H4 (cell line): ENCODE results near the gene WBP1L. TPM values are rescaled to one million over a fixed set of nuclear protein-coding genes. Genes with fewer than 3 reads are reported as not detected.

Experiments used
- DNase-seq: peaks from one replicate; pipeline ENCODE4 v3.0.0-alpha.2; 2015; ENCODE audit warnings: low spot score
- total RNA-seq: library from RNA; depleted of rRNA; stranded (reverse); fragments of >200 nt; shearing (Covaris generic); gene quantifications from 2 replicates; pipeline ENCODE4 v1.2.3, GENCODE V29; 2014

Gene WBP1L
- total RNA-seq, 1 experiment from 2014 or later = 15.7 TPM

DNA sequence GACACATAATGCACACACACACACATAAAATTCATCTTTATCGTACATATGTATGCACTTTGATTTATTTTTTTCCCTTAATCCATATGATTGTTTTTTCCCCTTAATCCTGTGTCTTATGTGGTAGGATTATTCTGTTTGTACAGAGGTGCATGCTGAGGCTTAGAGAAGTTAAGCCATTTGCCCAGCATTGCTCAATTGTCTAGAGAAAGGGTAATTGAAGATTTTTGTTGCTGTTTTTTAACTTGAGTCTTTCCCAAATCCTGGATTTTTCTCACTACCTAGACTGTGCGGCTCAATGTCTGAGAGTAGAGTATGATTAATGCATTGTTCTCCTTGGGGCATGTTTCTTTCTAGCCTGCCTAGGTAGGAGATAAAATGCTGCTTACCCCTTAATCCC lies 35.0 kb downstream of the WBP1L start:
- DNase-seq = no peak

DNA sequence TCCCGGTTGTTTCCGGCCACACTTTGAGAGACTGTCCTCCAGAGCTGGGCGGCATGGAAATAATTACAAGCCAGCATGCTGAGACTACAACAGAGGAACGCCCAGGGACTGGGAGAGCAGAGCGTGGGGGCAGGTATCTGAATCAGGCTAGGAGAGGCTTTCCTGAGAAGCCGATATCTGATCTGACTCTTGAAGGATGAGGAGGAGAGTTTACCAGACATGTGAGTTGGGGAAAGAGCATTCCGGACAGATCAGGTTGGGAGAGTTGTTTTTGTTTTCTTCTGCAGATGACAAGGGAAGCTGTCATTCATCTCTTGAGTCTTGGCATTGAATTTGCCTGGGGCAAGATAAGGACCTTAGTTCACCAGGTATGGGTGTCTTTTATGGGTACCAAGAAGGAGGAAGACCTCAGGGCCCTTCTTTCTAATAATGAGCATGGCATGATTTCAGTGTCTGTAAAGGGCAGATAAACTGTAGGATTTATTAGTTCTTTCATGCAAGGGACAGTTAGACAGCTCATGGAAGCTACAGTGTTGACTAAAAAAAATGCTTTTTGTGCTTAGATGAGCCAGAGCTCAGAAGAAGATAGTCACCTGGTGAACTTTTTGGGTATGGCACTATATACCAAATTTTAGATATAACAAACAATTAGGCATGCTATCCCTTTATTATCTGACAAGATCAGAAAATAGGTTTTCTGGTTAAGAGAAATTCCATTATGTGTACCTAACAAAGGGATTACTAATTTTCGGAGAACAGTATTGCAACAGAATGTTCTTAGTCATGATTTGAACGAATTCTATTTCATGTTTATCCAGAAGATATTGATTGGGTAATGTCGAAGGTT lies 36.2 kb downstream of the WBP1L start:
- no peak for DNase-seq

DNA sequence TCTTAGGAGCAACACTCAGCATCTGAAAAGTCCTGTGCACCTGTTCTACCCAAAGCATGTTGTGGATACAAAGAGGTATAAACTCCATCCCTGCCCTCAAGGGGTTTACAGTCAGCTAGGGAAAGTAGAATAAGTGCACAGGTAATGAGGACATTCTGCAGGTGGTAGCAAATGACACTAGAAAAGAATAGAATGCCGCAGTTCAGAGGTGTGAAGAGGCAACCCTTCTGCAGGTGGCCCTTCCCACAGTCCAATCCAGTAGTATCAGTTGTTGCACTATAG lies 36.7 kb downstream of the WBP1L start:
- no peak for DNase-seq

DNA sequence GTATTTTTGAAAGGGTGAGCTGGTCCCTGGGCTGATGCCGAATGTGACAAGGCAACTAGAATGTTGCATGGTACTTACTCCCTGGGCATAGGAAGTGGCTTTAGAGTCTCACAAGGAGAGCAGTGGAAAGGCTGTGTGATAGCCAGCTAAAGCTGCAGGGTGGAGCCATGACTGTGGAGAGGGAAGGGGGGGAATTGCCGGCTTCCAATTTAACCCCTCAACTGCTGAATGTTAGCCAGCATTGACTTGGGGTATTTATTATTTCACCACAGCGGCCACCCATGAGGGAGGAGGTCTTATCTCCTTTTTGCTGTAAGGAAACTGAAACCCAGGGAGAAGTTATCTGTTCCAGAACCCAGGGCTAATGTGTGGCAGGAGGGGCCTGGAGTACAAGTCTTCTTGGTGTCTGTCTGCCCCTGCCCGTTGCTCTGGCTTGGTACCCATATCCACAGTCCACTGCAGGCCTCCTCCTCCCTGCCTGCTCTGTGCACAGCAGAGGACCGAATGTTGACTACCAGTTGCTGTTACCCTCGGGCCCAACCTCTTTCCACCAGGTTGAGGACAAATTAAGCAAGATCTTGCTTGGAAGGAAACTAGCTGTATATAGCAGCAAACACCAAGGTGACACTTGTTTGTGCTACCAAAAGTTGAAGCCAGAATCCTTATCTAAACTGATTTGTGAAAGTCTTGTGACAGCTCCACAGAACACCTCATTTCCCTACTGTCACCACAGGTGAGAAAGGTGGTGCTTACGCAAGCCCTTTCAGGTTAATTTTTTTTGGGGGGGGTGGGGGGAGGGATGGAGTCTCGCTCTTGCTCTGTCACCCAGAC lies 37.6 kb downstream of the WBP1L start:
- DNase-seq = no peak

- DNase-seq = no peak
Measured at GRCh38 chr10:102781921-102782557, 38.3 kb downstream of the WBP1L start.

DNA sequence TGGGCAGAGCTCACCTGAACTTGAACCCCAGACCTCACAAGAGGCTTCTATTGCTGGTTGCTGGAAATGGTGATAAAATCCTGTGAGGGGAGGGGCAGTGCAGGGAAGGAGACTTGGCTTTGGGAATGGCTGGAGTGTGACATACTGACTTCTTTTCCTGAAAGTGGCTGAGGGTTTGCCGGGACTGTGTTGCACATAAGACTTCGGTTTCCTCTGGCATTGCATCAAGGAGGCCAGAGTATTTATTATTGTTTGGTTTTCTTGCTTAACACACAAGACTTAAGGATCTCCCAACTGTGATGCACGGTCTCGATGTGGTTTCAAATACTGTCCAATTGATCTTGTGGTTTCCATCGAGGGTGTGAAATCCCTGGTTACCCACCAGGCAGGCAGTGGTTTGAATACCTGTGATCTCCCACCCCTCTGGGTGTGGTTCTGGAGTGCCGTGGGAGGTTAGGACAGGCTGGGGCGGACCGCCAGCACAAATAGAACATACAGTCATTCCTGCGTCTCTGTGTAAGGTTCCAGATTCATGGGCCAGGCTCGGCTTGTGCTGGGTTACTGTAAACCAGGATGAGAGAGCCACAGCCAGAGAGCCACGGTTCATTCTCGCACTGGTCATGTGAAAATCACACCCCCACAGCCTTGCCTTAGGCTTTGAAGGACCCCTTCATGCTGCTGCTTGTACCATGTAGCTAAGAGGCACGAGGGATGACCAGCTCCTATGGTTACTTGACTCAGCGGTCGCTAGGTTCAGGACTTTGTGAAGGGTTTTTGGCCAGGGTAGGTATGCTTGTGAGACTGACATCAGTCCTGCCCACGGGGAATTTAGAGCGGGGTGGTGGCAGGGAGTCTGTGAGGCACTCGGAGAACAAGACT lies 39.2 kb downstream of the WBP1L start:
- peak; percentile 87 for DNase-seq

GRCh38 chr10:102783568-102783967 lies 39.8 kb downstream of the WBP1L start:
- DNase-seq = no peak

DNA sequence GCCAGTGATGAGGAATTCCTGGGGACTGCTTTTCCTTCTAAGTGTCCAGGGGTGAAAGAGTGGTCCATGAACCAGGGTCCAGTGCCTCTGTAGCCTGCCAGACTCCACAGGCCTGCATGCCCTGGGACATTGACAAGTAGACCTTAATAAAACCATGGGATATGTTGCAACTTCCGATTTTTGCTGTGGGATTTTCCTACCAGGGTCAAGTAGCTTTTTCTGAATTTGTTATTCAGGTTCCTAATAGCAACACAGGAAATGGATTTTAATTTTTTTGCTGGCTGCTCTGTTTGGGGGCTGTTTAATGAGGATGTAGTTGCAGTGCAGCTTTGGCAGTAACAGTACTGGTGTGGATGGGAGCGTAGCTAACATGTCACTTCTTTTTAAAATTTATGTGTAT lies 42.1 kb downstream of the WBP1L start:
- no peak for DNase-seq

DNA sequence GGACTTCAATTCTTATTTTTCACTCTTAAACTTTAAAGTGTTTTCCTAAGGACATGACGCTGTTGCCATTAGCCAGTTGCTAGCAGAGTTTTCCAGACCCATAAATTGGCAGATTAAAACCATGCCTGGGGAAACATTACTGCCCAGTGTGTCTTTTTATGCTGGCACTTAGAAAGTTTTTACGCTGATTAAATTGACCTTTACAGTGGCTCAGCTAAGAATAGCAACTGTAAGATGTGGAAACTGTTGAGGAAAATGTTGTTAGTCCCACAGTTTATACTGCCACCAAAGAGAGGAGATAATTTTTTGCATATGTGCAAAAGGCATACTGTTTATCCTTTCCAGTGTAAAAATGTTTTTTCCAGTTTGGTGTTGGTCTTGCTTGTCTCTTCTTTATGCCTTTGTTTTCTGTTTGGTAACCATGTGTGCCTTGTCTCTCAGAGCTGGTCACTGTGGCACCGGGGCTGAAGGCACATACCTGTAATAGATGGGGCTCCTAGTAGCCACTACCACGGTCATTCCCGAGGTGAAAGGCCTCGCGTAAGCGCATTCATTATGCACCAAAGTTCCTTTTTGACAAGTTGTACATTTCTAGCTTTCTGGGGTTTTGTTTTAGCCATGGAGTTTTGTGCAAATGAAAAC lies 48.1 kb downstream of the WBP1L start:
- no peak for DNase-seq

DNA sequence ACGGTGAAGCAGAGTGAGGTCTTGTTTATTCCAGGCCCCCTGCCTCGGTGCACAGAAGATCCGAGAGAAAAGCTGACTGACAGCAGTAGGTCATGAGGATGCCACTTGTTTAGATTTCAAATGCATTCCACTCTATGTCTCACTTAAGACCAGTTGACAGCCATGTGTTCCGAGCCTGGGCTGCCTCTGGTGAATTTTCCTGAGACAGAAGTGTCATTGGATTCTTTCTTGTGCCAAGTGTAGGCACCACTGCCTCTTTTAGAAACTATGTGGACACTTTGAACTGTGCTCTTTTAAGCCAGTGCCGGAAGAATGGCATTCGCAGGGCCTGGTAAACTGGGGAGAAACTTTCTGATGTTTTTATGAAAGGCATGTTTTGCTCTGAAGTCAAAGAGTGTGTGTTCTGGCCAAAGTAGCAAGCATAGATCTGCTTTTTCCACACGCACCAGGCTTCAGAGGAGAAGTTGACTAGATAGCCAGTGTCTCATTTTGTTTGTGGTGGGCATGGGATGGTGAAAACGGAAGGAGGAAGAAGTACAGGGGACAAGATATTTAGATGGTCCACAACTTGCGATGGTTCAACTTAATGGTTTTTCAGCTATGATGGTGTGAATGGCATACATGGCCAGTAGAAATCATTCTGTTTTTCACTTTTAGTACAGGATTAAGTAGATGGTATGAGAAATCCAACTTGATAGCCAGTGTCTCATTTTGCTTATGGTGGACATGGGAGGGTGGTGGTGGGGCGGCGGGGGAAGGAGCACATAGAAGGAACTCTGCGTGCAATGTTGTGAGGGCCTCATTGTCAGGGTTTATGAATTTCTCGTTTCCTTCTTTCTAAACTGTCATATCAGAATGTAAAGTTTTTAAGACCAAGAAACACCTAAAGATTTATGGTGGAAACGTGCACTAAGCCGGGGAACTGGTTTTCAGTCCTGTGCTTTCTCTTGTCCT lies 52.0 kb downstream of the WBP1L start:
- no peak for DNase-seq

DNA sequence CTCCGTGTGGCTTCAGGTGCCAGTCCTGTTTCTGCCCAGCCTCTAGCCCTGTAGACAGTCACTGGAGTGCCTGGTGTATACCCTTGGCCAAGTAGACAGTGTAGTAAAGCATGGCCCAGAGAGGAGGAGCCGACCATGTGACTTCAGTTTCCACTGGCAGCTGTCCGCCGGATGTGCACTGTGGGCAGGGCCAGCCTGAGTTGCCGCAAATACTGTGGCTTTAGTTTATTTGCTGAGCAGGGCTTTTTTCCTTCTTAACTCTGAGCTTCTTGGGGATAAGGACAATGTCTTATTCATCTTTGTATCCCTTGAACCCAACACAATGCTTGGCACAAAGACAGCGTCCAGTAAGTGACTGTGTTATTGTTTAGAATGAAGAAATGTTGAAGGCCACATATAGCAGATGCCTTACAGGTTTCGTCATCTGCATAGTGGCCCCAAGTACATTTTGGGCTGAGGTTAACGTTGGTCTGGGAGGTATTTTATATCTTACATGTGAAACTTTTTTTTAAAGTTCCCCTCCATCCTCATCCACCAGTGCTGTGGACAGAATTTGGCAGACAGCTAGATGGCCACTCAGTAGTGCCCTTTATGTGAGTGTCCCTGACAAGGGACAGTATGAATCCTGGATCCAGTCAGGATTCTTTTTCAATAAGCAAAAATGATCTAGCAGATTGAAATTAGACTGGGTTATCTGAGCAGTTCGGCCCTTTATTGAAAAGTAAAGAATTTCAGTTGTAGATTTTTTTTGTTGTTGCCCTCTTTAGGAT lies 52.8 kb downstream of the WBP1L start:
- no peak for DNase-seq

DNA sequence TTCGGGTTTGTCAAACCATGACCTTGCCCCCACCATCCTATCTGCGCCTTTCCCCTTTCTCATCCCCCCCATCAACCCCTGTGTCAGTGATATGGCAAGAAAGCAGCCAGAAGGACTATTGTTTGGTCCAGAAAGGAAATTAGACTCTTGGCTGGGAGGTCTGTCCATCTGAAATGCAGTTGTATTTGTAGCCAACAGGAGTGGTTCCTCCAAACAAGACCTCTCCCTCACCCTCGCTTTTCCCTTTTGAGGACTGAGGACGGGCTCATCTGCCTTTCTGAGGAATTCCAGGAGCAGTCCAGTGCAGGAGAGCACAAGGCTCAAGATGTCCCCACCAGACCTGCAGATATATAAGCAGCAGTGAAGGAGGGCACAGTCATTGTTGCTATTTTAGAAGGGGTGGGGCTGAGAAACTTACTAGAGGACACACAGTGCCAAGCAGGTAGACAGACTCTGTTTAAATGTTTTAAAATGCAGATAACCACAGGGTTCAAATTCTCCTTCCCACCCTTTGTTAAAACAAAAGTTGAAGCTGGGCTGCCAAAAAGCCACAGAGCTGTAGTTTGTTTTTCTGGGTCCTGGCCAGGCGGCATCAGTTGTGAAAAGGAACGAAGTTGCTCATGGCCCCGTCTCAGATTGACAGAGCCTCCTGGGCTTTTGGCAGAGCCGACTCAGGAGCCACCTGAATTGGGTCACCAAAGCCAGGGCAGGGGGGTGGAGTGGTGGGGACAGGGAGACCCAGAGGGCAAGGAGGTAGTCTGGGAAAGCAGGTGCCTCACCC lies 56.1 kb downstream of the WBP1L start:
- DNase-seq = no peak

DNA sequence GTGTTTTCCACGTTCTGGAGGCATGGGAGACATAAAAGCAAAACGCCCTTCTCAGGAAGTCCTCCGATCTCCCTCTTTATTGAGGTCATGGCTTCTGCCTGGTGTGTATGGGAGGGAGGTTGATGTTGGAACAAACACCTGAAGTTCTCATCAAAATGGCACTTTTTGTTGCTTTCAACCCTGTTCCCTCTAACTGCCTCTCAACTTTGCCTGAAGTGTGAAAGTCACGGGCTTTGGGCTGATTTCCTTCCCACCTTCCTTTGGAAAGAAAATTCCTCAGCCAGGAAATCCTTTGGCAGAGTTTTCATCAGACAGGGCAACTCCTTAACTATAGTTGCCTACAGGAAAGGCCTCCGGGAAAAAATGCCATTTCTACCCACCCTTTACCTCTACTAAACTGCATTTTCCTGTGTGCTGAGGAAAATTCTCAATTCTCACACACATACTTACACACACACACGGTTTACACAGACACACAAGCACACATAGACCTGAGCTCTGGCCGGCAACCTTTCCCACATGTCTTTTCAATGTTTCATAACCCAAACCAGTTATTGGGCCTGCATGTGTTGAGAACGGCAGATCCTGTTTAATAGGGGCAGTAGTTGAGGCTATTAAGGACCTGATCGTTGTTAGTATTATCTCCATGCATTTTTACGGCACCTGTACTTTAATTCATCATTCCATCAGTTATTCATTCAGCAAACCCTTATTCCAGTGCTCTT lies 57.0 kb downstream of the WBP1L start:
- no peak for DNase-seq

DNA sequence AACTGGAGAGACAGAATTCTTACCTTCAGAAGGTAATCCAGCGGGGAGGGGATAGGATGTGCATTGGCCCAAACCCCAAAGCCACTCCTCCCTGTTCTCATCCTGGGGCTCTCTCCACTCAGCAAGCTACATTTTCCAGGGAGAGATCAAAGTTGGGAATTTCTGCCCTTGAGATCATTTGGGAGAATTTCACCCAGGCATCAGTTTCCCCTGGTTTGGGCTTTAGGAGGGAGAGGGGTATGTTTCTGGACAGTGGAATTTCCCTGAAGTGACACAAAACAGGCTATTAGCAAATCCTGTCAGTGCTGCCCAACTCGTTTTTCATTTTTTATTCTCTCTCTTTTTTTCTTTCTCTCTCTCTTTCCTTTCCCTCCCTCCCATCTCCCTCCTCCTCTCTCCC lies 57.7 kb downstream of the WBP1L start:
- DNase-seq = no peak

- no peak for DNase-seq
Measured at GRCh38 chr10:102801978-102802377, 58.2 kb downstream of the WBP1L start.

DNA sequence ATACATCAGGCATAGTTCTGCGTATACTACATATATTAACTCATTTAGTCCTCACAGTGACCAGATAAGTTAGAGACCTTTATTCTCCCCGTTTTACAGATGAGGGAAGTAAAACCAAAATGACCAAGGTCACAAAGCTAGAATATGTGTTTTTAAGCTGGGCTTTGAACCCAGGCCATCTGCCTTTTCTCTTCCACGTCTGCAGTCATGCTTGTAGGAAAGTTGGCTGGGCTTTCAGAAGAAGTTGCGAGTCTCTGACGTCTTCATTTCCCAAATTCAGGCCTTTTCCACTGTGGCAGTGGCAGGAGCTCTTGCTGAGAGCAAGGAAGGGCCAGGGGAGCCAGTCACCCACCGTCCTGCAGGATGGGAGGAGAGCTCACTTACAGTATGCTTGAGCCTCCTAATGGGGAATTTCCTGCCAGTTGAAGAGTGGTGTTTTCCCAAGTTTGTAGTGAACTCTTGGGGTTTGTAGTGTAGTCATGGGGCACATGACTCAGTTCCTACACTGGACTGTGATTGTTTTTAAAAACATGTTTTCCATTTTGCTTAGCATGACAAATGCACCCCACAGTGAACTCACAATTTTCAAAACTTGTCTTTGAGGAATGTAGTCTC lies 59.3 kb downstream of the WBP1L start:
- DNase-seq = no peak

- no peak for DNase-seq
Measured at GRCh38 chr10:102804382-102805055, 60.8 kb downstream of the WBP1L start.
